ENCODE results near the gene DTYMK.
"Not testable (repeated sequence)": the region's sequence is repeated elsewhere in the genome, so short reads cannot be mapped to it uniquely, and the experiment has no call there.

The DTYMK gene

DNA sequence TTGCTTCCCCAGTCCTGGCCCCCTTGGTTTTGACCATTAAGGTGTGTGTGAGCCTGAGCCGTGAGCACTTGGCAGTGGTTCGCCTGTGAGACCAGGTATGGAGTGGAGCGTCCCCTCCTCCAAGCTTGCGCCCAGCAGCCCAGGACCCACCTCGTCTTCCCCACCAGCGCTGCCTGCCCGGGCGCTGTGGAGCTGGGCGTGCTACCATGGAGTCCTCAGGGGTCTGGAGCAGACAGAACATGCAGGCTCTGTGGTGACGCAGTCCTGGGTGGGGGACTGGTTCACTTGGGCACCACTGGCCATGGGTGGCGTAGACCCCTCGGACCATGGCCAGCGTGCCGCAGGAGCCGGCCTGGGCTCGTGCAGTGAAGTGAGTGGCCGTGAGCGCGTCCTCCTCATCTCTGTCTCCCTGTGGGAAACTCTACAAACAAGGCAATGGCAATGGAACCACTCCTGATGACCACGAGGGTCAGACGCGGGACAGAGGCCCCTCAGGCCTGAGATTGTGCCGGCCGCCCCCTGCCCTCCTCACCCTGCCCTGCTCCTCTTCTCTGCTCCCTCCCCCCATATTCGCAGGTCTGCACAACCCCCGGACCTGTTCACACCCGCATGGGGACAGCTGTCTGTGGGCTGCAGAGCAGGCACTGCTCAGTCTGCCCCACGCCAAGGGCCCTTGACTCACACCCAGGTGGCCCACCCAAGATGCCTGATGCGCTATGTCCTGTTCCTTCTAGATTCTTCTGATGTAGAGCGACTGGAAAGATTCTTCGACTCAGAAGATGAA is 15.0 kb downstream of the DTYMK start:
- no peak for FAIRE-seq

DNA sequence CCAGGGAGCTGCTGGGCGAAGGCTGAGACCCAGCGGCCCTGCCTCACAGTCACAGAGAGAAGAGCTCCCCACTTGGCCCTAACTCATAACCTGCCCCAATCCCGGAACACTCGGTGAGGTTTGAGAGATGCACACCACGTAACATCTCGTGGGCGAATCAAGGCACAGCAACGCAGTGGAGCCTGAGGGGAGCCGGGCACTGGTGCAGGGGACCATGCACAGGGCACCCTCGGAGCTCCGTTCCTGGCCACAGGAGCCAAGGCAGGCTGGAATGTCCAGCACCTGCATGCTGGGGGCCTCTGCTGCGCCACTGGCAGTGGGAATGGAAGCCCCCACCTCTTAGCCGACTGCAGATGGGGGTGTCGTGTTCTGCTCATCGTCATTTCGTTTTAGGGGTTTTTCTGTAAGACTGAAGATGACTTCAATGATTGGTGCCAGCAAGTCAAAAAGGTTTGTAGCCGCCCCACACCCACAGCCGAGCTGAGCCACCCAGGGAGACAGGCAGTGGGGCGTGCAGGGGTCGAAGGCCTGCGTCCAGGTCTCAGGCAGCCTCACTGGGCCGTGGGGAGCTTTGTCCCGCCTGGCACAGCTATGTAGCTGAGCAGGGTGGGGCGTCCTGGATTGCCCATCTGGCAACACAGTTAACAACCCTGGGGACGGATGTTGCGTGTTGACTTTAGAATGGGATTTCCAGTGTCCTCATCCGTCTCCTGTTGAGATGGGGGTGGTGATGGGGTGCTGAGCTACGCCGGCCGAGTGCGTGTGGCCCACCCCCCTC is 16.1 kb downstream of the DTYMK start:
- FAIRE-seq = no peak

DNA sequence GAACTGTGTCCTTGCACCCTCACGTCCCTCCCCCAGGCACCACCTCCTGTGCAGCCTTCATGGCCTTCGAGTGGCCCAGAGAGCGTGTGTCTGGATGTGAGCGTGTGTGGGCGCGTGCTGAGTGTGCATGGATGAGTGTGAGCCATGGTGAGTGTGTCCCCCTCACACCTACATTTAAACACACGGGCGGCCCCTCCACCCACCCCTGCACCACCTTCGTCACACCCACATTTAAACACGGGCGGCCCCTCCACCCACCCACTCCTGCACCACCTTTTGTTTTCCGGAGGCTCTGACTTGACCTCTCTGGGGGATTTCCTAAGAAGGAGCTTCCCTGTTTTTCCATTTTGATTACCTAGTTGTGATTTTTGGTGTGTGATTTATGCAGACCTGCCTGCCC is 17.8 kb downstream of the DTYMK start:
- no peak for FAIRE-seq

DNA sequence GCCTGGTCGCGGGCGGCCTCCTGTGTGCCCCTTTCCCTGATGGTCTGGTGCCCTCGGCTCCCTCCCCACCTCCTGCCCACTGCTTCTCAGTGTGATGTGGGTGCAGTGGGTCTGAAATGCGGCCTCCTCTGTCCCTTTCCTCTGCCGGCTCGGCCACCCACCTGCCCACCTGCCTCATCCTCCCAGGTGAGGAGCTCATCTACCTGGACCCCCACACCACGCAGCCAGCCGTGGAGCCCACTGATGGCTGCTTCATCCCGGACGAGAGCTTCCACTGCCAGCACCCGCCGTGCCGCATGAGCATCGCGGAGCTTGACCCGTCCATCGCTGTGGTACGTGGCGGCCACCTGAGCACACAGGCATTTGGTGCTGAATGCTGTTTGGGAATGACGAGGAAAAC is 18.3 kb downstream of the DTYMK start:
- FAIRE-seq = no peak

DNA sequence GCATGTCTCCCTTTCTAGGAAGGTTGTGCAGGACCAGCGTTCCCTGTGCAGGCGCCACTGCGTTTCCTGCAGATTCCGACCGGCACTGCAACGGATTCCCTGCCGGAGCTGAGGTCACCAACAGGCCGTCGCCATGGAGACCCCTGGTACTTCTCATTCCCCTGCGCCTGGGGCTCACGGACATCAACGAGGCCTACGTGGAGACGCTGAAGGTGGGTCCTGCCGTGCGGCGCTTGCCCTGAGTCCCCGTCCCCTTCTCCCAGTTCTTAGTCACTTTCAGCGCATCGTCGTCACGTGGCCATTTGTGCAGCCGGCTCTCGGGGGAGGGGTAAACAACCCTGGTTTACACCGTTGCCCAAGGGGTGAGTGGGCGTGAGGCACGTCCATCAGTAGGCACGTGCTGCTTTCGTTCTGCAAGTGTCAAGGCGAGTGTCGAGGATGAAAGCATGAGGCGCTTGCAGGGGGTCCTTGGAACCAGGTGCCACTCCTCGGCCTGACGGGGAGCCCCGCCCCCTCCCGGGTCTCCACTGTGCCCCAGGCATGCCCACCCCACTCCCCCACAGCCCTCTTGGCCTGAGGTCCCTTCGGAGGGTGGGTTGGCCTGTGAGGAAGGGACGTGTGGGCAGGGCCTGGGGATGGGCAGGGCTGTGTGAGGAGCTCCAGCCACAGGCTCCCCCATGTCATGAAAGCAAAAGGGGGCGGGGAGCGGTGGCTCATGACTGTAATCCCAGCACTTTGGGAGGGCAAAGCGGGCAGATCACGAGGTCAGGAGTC is 19.8 kb downstream of the DTYMK start:
- FAIRE-seq = no peak

DNA sequence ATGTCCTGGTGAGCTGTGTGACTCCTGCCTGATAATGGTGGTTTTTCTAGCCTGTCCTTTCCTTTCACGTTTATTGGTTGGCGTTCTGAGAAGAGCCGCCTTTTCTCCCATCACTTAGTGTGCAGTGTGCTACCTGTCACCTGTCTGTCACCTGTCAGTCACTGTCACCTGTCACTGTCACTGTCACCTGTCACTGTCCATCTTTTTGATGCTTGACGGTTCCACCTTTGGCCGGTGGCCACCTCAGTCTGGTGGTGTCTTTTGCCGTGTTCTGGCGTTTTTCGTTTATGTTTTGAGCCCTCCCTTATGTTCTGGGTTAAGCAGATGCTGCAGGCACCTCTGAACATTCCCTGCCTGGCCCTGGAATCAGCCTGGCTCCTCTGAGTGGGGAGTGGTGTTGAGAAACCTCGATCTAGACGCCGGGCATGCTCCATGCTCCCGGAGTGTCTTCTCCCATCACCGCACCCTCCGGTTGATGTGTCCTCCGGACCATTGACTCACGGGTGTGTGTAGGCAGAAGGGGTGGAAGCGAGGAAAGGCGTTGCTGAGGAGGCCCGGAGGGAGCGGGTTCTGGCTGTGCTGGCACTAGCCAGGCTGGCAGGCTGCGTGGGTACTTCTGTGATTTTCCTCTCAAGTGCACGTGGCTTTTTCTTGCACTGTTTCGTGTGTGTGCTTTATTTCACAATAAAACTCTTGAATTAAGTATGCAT is 20.7 kb downstream of the DTYMK start:
- no peak for FAIRE-seq

DNA sequence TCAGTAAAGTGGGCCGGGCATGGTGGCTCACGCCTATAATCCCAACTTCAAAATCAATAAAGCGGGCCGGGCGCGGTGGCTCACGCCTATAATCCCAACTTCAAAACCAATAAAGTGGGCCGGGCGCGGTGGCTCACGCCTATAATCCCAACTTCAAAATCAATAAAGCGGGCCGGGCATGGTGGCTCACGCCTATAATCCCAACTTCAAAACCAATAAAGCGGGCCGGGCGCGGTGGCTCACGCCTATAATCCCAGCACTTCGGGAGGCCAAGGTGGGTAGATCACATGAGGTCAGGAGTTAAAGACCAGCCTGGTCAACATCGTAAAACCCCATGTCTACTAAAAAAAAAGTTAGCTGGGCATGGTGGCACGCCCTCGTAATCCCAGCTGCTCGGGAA is 23.9 kb downstream of the DTYMK start:
- not testable (repeated sequence) for FAIRE-seq

DNA sequence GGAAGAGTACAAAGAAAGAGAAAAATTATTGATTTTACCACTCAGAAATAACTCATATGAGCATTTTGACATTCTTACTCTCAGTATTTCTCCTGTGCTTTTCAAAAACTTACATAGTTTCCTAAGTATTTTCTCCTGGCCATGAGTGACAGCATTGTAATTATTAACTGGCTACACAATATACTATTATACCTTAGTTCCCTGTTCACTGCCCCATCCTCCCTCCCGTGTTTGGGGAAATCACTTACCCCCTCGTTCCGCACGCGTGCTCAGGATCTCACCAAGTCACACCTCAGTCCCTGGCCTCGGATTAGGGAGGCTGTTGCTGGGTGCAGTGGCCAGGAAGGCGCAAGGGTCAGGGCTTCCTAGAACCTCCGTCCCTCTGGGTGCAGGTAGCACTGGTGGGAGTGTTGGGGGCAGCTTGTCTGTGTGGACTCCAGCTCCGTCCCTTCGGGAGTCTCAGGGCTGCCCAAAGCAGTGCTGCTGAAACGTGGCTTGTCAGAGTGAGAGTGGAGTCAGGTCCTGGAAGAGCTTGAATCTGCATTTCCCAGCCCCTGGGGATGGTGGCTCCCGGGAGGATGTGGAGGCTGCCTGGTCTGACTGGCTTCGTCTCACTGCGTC is 25.9 kb downstream of the DTYMK start:
- no peak for FAIRE-seq

DNA sequence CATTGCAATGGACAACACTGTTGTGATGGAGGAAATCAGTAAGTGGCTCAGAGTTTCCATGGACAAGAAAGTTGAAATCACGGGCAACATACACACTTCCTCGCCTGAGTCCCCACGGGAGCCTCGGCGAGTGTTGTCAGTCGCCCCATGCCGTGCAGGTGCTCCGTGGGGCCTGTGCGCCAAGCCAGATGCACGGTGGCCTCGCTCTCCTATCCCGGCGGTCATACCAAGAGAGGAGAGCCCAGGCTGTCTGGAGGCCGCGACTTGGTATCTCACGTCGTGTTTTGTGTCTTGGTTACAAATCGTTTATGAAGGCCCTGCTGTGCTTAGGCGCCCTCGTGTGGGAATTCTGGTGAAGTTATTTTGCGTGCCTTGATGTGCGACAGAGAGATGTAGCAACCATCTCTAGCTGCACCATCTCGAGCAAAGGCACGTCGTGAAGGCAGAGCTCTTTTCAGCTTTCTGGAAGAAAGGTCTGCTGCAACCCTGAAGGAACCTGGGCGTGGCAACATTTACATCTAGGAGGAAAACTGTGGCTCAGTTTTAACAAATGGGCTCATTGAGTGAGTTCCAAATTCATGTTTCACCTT is 27.4 kb downstream of the DTYMK start:
- peak; percentile 82 for FAIRE-seq

DNA sequence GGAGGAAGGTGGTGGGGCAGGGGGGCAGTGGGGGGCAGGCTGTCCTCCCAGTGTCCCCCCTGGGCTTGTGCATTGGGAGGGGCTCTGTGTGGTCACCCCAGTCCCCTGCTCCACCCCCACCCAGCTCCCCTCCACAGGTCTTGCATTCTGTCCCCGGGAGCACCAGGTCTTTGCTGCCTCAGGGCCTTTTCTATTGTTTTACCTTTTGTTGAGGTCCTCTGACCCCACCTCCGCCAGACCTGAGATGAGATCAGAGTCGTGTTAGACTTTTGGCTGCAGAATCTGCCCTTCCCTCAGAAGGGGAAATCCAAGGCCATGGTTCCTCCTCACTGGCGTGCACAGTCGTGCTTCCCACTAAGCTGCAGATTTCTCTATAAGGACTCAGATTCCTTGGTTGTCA is 28.3 kb downstream of the DTYMK start:
- no peak for FAIRE-seq

DNA sequence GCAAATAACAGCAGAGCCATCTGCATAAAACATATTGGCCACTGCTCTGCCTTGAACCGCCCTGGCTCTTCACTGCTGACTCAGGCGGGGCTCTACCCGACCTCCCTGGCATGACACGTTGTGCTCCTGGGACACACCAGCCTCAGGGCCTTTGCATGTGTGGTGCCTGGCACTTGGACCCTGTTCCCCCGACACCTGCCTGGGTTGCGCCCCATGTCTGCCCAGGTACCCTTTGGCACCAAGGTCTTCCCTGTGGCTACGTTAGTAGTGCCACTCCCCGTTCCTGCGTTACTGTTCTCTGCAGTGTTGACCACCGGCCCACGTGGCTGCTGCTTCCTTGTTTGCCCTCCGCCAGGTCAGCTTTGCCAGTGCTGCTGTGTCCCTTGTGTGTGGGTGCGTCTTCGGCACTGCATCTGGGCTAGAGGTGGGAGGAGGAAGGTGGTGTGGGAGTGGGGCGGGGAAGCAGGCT is 28.8 kb downstream of the DTYMK start:
- FAIRE-seq = no peak

DNA sequence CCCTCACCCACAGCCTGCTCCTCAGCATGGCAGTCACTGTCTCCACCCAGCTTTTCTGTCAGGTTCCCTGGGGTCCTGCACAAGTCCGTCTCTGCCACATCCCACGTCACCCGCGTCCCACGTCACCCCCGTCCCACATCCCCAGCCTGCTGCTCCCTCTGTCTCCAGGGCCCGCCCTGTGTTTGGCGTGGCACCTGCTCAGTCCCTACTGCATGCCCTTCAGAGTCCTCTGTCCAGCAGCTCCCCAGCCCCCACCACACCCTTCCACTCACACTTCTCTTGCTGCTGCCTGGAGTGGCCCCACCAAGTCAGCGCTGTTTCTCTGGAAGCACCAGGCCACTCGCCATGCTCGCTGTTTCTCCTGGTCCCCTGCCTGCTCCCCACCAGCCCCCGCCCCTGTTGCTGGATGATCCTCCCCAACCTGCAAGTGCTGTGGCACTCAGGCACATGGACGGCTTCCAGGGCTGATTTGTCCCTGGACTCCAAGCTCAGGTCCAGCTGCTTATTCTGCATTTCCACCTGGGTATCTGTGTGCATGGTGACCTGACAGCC is 30.3 kb downstream of the DTYMK start:
- FAIRE-seq = no peak

DNA sequence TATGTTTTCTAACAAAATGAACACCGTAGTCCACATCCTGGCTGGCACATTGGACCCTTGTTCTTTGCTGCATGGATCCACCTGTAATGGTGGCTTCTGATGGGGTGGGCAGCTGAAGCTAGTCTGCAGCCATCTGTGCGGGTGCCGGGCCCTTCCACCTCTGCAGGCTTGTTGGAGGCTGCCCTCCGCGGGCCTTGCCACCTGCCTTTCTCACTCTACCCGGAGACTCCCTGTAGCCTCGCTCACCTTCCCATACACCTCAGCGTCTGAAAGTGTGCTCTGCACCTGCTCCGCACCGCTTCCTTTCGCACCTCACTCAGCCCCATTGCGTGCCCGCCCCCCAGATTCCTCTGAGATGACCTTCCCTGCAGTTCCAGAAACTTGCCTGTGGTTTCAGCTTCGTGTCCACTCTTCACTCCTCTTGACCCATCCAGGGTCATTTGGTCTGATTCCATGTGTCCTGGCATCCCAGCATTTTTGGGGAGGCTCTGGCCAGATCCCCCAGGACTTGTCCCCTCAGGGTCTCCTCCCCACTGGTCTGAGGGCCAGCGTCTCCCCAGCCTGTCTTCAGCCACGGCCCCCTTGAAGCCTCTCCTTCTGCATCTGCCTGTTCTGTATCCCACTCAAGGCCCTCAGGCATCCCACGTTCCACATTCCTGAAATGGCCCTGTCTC is 31.0 kb downstream of the DTYMK start:
- no peak for FAIRE-seq

DNA sequence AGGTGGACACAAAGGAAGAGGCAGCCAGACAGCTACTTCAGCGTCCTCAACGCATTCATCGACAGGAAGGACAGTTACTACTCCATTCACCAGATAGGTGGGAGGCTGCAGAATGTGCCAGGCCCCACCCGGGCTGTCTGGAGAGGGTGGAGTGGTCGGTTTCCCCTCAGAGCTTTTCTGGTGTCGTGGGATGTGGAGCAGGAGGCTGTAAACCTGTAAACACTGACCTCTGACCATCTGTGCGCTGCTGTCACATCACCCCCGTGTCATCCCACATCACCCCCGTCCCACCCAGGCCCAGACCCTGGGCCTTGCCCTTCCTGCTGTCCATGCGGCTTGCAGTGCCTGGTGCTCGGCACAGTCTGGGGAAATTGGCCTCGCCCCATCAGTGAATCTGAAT is 32.1 kb downstream of the DTYMK start:
- FAIRE-seq = no peak

DNA sequence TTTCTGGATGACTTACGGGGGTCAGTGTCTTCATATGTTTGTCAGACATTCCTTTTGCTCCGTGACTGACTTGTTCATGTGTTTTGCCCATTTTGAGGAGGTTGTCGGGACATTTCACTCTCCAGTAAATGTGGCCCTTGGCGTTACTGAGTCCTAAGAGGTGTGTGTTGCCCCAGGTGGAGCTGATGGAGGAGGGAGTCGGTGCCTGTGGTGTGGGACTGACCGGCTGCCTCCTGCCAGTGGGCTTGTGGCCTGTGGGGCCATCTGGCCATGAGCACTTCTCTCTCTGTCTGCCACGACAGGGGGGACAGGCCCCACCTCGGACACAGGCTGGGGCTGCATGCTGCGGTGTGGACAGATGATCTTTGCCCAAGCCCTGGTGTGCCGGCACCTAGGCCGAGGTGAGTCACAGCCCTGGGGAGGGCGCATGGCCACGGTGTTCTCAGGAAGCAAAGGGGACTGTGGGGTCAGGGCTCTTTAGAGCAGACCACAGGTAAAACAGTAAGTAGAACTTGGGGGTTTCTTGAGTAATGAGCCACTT is 33.3 kb downstream of the DTYMK start:
- FAIRE-seq = no peak

DNA sequence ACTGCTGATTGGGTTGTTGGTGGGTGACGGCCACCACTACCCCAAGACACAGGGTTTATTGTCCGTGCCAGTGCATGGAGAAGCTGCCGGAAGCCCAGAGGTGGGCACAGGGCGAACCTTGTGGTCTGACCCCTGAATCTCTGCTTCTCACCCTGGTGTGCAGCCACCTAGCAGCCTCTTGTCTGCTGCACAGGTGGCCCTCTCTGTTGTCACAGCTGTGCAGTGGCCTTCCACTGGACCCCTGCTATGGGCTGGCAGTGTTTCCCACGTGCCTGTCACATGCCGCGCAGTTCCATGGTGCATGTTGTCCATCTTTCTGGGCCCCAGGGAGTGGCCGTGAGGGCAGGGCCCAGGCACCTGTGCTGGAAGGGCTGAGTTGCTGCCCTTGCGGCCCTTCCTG is 33.9 kb downstream of the DTYMK start:
- FAIRE-seq = no peak

DNA sequence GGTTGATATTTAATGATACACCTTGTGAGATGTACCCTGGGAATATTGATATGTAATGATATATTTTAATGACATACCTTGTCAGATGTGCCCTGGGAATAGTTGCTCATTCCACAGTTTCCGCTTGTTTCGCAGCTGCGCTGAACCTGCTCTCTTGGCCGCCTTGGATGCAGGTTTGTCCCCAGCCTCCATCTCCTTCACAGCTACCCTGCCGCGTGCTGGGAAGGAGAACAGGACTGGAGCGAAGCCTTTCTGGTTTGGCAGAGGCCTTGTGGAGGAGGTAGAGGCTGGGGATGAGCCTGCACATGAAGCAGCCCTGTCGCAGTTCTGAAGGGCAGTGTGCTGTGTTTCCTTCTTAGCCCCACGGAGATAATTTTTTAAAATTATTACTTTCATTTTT is 34.5 kb downstream of the DTYMK start:
- no peak for FAIRE-seq

DNA sequence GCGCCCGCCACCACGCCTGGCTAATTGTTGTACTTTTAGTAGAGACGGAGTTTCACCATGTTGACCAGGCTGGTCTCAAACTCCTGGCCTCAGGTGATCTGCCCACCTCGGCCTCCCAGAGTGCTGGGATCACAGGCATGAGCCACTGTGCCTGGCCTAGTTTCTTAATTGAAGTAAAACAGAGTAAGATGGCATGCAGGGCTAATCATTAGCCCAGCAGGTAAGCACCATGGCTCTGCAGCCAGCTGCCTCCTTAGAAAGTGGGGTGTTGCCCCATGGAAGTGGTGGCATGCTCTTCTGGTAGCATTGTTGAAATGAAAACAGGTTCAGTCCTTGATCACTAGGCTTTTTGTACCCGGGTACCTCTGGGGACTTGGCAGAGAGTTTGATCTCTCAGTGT is 36.7 kb downstream of the DTYMK start:
- no peak for FAIRE-seq

DNA sequence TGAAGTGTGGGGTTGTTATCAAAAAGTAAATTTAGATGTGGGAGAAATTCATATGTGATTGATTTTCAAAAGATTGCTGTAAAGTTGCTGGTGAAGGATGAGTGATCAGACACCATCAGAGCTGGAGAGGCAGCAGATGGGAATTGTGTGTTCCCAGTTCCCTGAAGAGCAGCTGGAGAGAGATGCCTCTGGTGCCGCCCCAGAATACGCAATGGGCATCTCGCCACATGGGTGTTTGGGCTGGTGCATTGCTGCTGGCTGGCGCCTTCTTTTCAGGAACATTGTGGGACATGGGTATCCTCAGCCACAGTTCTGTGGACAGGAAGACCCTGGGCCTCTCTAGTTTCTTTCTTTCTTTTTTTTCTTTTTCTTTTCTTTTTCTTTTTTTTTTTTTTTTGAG is 37.2 kb downstream of the DTYMK start:
- FAIRE-seq = no peak

DNA sequence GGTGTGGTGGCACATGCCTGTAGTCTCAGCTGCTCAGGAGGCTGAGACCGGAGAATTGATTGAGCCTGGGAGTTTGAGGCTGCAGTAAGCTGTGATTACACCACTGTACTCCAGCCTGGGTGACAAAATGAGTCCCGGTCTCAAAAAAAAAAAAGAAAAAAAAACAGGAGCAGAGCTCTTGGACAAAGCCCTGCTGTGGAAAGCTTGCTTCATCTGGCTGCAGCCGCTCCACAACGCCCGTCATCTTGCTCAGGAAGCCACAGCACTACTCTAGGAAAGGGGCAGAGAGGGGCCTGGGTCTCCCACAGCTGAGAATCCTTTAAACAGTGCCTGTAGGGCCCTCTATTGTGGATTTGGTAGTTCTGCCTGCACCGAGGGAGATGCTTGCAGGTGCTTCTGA is 38.2 kb downstream of the DTYMK start:
- FAIRE-seq = no peak

All from islet of Langerhans (tissue), 1 donor.